Stomach (tissue), 9 donors: ENCODE data around the gene GADD45A. TPM values are rescaled to one million over a fixed set of nuclear protein-coding genes. Genes with fewer than 3 reads are reported as not detected.

Experiments
- DNase-seq, 2 donors: peaks; one replicate each; pipeline versions ENCODE4 v3.0.0 to v3.0.0-alpha.2; 2013 to 2019
- H3K27ac ChIP-seq, 5 donors: fragments of 200-600 bp in 4 of 5; sonication (generic) in 4 of 5; one replicate each; pipeline ENCODE4 v1.5.1; 2013 to 2019; ENCODE audit warnings: mild to moderate bottlenecking in 1 of 5, moderate library complexity in 1 of 5
- H3K27me3 ChIP-seq, 3 donors: fragments of 200-600 bp; sonication (generic); one replicate each; pipeline ENCODE4 v1.5.1; 2017 to 2019; ENCODE audit warnings: mixed run types in 1 of 3
- H3K36me3 ChIP-seq, 4 donors: fragments of 200-600 bp; sonication (generic); 1 replicate in 3 of 4; 2 replicates in 1 of 4; pipeline ENCODE4 v1.5.1; 2016 to 2019
- H3K4me1 ChIP-seq, 4 donors: fragments of 200-600 bp; sonication (generic); one replicate each; pipeline ENCODE4 v1.5.1; 2016 to 2019
- H3K4me3 ChIP-seq, 4 donors: fragments of 200-600 bp; sonication (generic) in 3 of 4; one replicate each; pipeline ENCODE4 v1.5.1; 2016 to 2019; ENCODE audit warnings: mild to moderate bottlenecking in 1 of 4
- H3K9me3 ChIP-seq, 4 donors: fragments of 200-600 bp; sonication (generic); one replicate each; pipeline ENCODE4 v1.5.1; 2016 to 2019
- EP300 ChIP-seq: sonication (generic); formaldehyde crosslinking; IDR thresholded peaks from one replicate; pipeline ENCODE4 v1.6.1; 2017; ENCODE audit warnings: antibody characterized with exemption
- POLR2A ChIP-seq, 4 donors: fragments of 450-650 bp; IDR thresholded peaks; one replicate each; pipeline ENCODE4 v1.6.1; 2016; ENCODE audit warnings: antibody characterized with exemption in 4 of 4, control low read depth in 2 of 4, mild to moderate bottlenecking in 1 of 4, moderate library complexity in 1 of 4
- POLR2AphosphoS5 ChIP-seq, 3 donors: sonication (generic); formaldehyde crosslinking; IDR thresholded peaks; one replicate each; pipeline ENCODE4 v1.6.1; 2016; ENCODE audit warnings: antibody characterized with exemption in 3 of 3
- WGBS, 5 donors: extraction: QIAGEN DNeasy Blood & Tissue Kit in 3 of 5; methylation state at CpG; one replicate each; pipeline versions ENCODE4 v1.1.5 to v1.1.7; 2013 to 2018; 5-methylcytosine and 5-hydroxymethylcytosine counted together
- intact Hi-C: fragments of 100-400 bp; cut with DNase I; formaldehyde crosslinking; loops from one replicate; pipeline ENCODE4 v1.15.1; 2023; ENCODE audit warnings: low total_unique reads
- polyA plus RNA-seq, 3 donors: library from polyadenylated mRNA; stranded (reverse); fragments of 200-250 nt; gene quantifications; one replicate each; pipeline ENCODE4 v1.2.3, GENCODE V29; 2013
- total RNA-seq, 5 donors: library from RNA; depleted of rRNA; stranded (reverse); fragments of >200 nt; gene quantifications; one replicate each; pipeline versions ENCODE4 v1.1.0 to v1.2.3, GENCODE V29; 2014 to 2016
- TF ChIP-seq, protein P1 (sequence below), 7 experiments: fragments of 450-650 bp in 4 of 7; fragments of 200-600 bp in 3 of 7; sonication (generic) in 3 of 7; IDR thresholded peaks; one replicate each; pipeline ENCODE4 v1.5.1; 2016 to 2019; ENCODE audit warnings: antibody characterized with exemption in 7 of 7, control low read depth in 2 of 7, mild to moderate bottlenecking in 1 of 7
- donor health status: healthy with polysubstance abuse.
- donor health status: Bipolar disorder and iron deficiency.
- donor health status: healthy.

The GADD45A gene
- total and polyA plus RNA-seq, 8 donors = 4.7 to 84.8 (median 38.4) TPM

GRCh38 chr1:67689267-67690017, 4.4 kb downstream of the GADD45A start:
- peaks cover 3 to 19% (median 16%) of the 10 kb centered on the region in 4 donors for H3K36me3 ChIP-seq
- WGBS, 5 donors = 47 to 64% (median 58%) methylated on average over 3 of the region's 3 CpGs
- intact Hi-C loops = loop anchor here (10.0 kb wide), 1 partner anchor 125 kb away; no protein-coding TSS in a partner anchor
- peaks cover 8 to 37% (median 25%) of the 10 kb centered on the region in 4 donors for H3K4me1 ChIP-seq
- no peak for TF ChIP-seq EP300
- TF ChIP-seq POLR2AphosphoS5 (IDR thresholded peaks at IDR 0.05) = peak in 1 of 3 donors; percentile 24
- peak overlapping the region in 3 of 5 donors; percentile 5 to 38 (median 28) for H3K27ac ChIP-seq
- no peaks in the 10 kb centered on the region for H3K27me3 ChIP-seq
- H3K4me3 ChIP-seq = no peak overlapping the region
- H3K9me3 ChIP-seq = no peaks in the 10 kb centered on the region
- no peak for DNase-seq

- TF ChIP-seq POLR2AphosphoS5 (IDR thresholded peaks at IDR 0.05) (no peak), EP300 (no peak), POLR2A (IDR thresholded peaks at IDR 0.05) (no peak)
- TF ChIP-seq, protein P1, sequence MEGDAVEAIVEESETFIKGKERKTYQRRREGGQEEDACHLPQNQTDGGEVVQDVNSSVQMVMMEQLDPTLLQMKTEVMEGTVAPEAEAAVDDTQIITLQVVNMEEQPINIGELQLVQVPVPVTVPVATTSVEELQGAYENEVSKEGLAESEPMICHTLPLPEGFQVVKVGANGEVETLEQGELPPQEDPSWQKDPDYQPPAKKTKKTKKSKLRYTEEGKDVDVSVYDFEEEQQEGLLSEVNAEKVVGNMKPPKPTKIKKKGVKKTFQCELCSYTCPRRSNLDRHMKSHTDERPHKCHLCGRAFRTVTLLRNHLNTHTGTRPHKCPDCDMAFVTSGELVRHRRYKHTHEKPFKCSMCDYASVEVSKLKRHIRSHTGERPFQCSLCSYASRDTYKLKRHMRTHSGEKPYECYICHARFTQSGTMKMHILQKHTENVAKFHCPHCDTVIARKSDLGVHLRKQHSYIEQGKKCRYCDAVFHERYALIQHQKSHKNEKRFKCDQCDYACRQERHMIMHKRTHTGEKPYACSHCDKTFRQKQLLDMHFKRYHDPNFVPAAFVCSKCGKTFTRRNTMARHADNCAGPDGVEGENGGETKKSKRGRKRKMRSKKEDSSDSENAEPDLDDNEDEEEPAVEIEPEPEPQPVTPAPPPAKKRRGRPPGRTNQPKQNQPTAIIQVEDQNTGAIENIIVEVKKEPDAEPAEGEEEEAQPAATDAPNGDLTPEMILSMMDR (IDR thresholded peaks at IDR 0.05) = no peak
- no peaks in the 10 kb centered on the region for H3K27me3 ChIP-seq
- intact Hi-C loops = no loop called here
- no peak for DNase-seq
- H3K27ac ChIP-seq = peak overlapping the region in 1 of 5 donors; percentile 28
- H3K36me3 ChIP-seq = peaks cover 3 to 19% (median 16%) of the 10 kb centered on the region in 4 donors
- H3K4me1 ChIP-seq = peaks cover 7 to 34% (median 23%) of the 10 kb centered on the region in 4 donors
- no peaks in the 10 kb centered on the region for H3K9me3 ChIP-seq
- H3K4me3 ChIP-seq = no peak overlapping the region
These were observed 5.0 kb downstream of the GADD45A start for GRCh38 chr1:67690018-67690363.

DNA sequence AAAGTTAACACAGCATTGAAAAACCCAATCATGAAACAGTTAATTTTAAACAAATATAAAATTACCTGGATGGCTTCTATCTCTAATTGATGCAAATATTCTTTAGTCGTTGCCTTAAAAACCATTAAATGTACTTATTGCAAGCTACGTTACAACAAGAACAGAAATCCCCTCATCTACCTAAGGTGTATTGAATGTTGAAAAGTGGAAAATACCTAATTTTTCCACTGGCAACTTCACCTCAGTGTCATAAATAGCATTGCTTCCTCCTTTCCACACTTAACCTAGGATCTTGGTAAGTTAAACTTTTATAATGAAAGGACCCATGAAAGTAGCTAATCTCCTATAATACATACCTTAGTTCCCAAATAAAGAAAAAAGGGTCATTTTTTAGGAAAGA, 5.4 kb downstream of the GADD45A start:
- 46 to 75% (median 63%) methylated on average over 2 of the region's 2 CpGs for WGBS, 5 donors
- Histone ChIP-seq H3K9me3 (no peaks in the 10 kb centered on the region), H3K4me1 (peaks cover 7 to 34% (median 23%) of the 10 kb centered on the region in 4 donors), H3K27ac (no peak overlapping the region), H3K36me3 (peaks cover 3 to 19% (median 16%) of the 10 kb centered on the region in 4 donors), H3K4me3 (no peak overlapping the region), H3K27me3 (no peaks in the 10 kb centered on the region)
- DNase-seq = no peak
- TF ChIP-seq, protein P1 (IDR thresholded peaks at IDR 0.05) = no peak
- TF ChIP-seq POLR2AphosphoS5 (IDR thresholded peaks at IDR 0.05) (no peak), EP300 (no peak), POLR2A (IDR thresholded peaks at IDR 0.05) (no peak)
- intact Hi-C loops = no loop called here

DNA sequence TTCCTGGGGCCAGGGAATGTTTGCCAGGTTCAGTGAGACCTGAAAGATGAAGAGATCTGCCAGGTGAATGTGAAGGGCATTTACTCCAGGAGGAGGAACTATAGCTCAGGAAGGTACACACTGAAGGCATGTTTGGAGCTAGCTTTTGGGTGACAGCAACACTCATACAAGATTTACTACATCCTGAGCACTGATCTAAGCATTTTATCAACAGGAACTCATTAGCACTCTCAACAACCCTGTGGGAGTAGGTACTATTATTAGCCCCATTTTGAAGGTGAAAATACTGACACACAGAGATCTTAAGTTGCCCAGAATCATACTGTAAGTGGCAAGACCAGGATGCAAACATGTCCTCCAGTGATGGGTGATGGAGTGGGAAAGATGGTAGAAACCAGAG, 6.7 kb downstream of the GADD45A start:
- Histone ChIP-seq H3K36me3 (peaks cover 3 to 19% (median 16%) of the 10 kb centered on the region in 4 donors), H3K4me3 (no peak overlapping the region), H3K27me3 (no peaks in the 10 kb centered on the region), H3K4me1 (peaks cover 7 to 31% (median 21%) of the 10 kb centered on the region in 4 donors), H3K27ac (no peak overlapping the region), H3K9me3 (no peaks in the 10 kb centered on the region)
- TF ChIP-seq EP300 = no peak
- intact Hi-C loops = no loop called here
- DNase-seq = no peak

DNA sequence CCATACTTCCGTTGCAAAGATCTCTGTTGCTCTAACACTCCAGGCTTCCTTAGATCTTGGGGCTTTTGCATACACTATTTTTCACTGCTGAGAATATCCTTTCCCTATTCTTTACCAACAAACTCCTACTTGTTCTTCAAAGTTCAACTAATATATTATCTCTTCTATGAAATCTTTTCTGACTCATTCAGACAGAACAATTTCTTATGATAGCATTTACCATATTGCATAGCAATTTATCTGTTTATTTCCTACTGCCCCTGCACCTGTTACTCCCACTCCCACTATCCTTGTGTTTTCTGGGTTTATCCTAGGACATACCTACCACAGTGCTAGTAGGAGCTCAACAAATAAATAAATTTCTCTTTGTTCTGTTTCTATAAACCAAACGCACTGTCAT, 11.0 kb downstream of the GADD45A start:
- intact Hi-C loops = no loop called here
- H3K36me3 ChIP-seq = peaks cover 0 to 4% (median 0%) of the 10 kb centered on the region in 4 donors
- H3K27me3 ChIP-seq = no peaks in the 10 kb centered on the region
- no peak for DNase-seq
- H3K4me1 ChIP-seq = peaks cover 0 to 7% (median 0%) of the 10 kb centered on the region in 4 donors
- H3K4me3 ChIP-seq = no peak overlapping the region
- 85 to 95% (median 92%) methylated on average over 2 of the region's 2 CpGs for whole genome bisulfite sequencing, 5 donors
- H3K27ac ChIP-seq = no peak overlapping the region
- TF ChIP-seq POLR2A (IDR thresholded peaks at IDR 0.05) = no peak
- TF ChIP-seq, protein P1 (IDR thresholded peaks at IDR 0.05) = no peak
- no peak for TF ChIP-seq POLR2AphosphoS5 (IDR thresholded peaks at IDR 0.05)
- TF ChIP-seq EP300 = no peak
- no peaks in the 10 kb centered on the region for H3K9me3 ChIP-seq
